SU-DHL-6 (cell line): Measurements from ENCODE around the gene OSBPL5.

Source experiments
- H2AFZ ChIP-seq: fragments of 200-600 bp; sonication (generic); 2 replicates; pipeline ENCODE4 v1.6.1; 2014; ENCODE audit warnings: low read depth, mild to moderate bottlenecking, moderate library complexity, mixed read lengths, antibody characterized with exemption, low read length; ENCODE audit not compliant: severe bottlenecking
- H3F3A ChIP-seq: fragments of 200-600 bp; shearing (Covaris generic); 2 replicates; pipeline ENCODE4 v1.6.0; 2016; ENCODE audit warnings: antibody characterized with exemption, mild to moderate bottlenecking; ENCODE audit not compliant: insufficient read depth
- H3K27ac ChIP-seq: fragments of 200-600 bp; sonication (generic); 2 replicates; pipeline ENCODE4 v1.5.1; 2016; ENCODE audit warnings: low read depth, mild to moderate bottlenecking, low read length, moderate library complexity, mixed read lengths
- H3K27me3 ChIP-seq: fragments of 200-600 bp; sonication (generic), shearing (Covaris generic); 2 replicates; pipeline ENCODE4 v1.6.0; 2014; ENCODE audit warnings: mild to moderate bottlenecking, low read length
- H3K36me3 ChIP-seq: fragments of 200-600 bp; sonication (generic); 2 replicates; pipeline ENCODE4 v1.6.1; 2014; ENCODE audit warnings: mild to moderate bottlenecking, low read length, mixed read lengths
- H3K4me2 ChIP-seq: fragments of 300-600, 200-600 bp; shearing (Covaris generic), sonication (generic); 2 replicates; pipeline ENCODE4 v1.6.0; 2014; ENCODE audit warnings: low read length, low read depth, mild to moderate bottlenecking; ENCODE audit not compliant: poor library complexity, severe bottlenecking
- H3K4me3 ChIP-seq: fragments of 200-600 bp; sonication (generic); 2 replicates; pipeline ENCODE4 v1.5.1; 2014; ENCODE audit warnings: antibody characterized with exemption, low read length, mild to moderate bottlenecking, mixed read lengths; ENCODE audit not compliant: insufficient read depth, poor library complexity, severe bottlenecking
- H3K79me2 ChIP-seq: fragments of 200-600 bp; sonication (generic); 2 replicates; pipeline ENCODE4 v1.6.1; 2014; ENCODE audit warnings: mild to moderate bottlenecking, low read length, moderate library complexity; ENCODE audit not compliant: insufficient read depth
- H3K9ac ChIP-seq: fragments of 200-600 bp; sonication (generic); 2 replicates; pipeline ENCODE4 v1.7.0; 2014; ENCODE audit warnings: mild to moderate bottlenecking, low read length
- H3K9me2 ChIP-seq: fragments of 200-600 bp; sonication (generic); replicated peaks from 2 replicates; pipeline ENCODE4 v1.6.1; 2014; ENCODE audit warnings: low read length; ENCODE audit not compliant: insufficient read depth
- H3K9me3 ChIP-seq: fragments of 200-600 bp; sonication (generic); 2 replicates; pipeline ENCODE4 v1.6.1; 2014; ENCODE audit warnings: low read length, mixed read lengths; ENCODE audit not compliant: insufficient read depth
- H4K20me1 ChIP-seq: fragments of 200-600 bp; sonication (generic); 2 replicates; pipeline ENCODE4 v1.6.1; 2014; ENCODE audit warnings: low read depth, mild to moderate bottlenecking, antibody characterized with exemption, low read length, moderate library complexity, mixed read lengths
- EZH2phosphoT487 ChIP-seq: fragments of 200-600 bp; sonication (generic), shearing (Covaris generic); conservative IDR thresholded peaks from 2 replicates; pipeline ENCODE4 v1.6.1; 2018; ENCODE audit warnings: mild to moderate bottlenecking, antibody characterized with exemption, low read length, moderate library complexity, mixed read lengths
- TF ChIP-seq, protein P1 (sequence below): fragments of 200-600 bp; sonication (generic); IDR thresholded peaks from one replicate; pipeline ENCODE4 v1.5.1; 2017; ENCODE audit warnings: antibody characterized with exemption, mild to moderate bottlenecking, low read length, moderate library complexity; ENCODE audit not compliant: insufficient read depth, poor library complexity, severe bottlenecking

The OSBPL5 gene

DNA sequence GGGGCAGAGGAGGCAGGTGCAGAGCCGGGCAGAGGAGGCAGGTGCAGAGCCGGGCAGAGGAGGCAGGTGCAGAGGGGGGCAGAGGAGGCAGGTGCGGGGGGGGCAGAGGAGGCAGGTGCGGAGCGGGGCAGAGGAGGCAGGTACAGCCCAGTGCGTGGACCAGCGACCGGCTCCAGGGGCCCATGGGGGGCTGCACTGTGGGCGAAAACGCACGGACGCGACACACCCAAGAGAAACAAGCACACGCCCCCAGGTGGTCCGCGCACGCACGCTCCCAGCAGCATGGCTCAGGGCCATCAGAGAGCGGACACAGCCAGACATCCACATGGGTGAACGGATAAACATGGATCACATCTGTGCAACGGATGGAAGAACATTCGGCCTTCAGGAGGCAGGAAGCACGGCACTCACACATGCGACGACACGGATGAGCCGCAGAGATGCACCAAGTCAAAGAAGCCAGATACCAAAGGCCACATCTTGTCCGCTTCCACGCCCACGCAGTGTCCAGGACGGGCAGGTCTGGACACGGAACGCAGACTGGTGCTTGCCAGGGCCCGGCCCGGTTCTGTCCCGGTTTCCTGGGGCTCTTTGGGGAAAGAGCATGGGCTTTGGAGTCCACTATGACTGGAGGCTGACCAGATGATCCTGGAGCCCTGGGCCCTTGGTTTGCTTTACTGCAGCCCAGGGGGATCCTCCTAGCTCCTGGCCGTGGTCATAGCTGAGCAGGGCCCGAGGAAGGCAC is 21.8 kb downstream of the OSBPL5 start:
- no peaks in the 10 kb centered on the region for H4K20me1 ChIP-seq
- H3K9ac ChIP-seq: no peak overlapping the region
- no peaks in the 10 kb centered on the region for H3K27me3 ChIP-seq
- no peak overlapping the region for H3K4me3 ChIP-seq
- H3F3A ChIP-seq: no peaks in the 10 kb centered on the region
- H3K4me2 ChIP-seq: no peak overlapping the region
- no peak overlapping the region for H3K27ac ChIP-seq
- no peak overlapping the region for H2AFZ ChIP-seq
- no peaks in the 10 kb centered on the region for H3K9me2 ChIP-seq
- H3K79me2 ChIP-seq: no peaks in the 10 kb centered on the region
- TF ChIP-seq, protein P1, sequence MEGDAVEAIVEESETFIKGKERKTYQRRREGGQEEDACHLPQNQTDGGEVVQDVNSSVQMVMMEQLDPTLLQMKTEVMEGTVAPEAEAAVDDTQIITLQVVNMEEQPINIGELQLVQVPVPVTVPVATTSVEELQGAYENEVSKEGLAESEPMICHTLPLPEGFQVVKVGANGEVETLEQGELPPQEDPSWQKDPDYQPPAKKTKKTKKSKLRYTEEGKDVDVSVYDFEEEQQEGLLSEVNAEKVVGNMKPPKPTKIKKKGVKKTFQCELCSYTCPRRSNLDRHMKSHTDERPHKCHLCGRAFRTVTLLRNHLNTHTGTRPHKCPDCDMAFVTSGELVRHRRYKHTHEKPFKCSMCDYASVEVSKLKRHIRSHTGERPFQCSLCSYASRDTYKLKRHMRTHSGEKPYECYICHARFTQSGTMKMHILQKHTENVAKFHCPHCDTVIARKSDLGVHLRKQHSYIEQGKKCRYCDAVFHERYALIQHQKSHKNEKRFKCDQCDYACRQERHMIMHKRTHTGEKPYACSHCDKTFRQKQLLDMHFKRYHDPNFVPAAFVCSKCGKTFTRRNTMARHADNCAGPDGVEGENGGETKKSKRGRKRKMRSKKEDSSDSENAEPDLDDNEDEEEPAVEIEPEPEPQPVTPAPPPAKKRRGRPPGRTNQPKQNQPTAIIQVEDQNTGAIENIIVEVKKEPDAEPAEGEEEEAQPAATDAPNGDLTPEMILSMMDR: no peak
- TF ChIP-seq EZH2phosphoT487: no peak
- no peaks in the 10 kb centered on the region for H3K9me3 ChIP-seq
- no peaks in the 10 kb centered on the region for H3K36me3 ChIP-seq

DNA sequence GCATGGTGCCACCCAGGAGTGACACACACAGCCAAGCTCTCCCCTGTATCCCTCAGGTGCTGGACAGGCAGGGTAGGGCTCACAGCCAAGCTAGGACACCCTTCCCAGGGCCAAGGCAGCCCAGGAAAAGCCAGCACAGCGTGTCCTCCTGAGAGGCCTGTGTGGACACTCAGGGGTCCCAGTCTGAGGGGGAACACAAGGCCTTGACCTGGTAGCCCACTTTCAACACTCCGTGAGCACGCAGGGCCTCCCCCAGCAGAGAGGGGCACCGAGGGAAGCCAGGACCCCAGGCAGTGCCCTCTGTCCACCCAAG is 24.9 kb downstream of the OSBPL5 start:
- Histone ChIP-seq H3F3A (no peaks in the 10 kb centered on the region), H3K4me3 (no peak overlapping the region), H3K27ac (no peak overlapping the region), H3K36me3 (no peaks in the 10 kb centered on the region), H3K27me3 (no peaks in the 10 kb centered on the region), H3K9ac (no peak overlapping the region), H4K20me1 (no peaks in the 10 kb centered on the region), H3K4me2 (no peak overlapping the region), H3K79me2 (no peaks in the 10 kb centered on the region), H3K9me3 (no peaks in the 10 kb centered on the region), H3K9me2 (no peaks in the 10 kb centered on the region), H2AFZ (no peak overlapping the region)
- TF ChIP-seq, protein P1: no peak

DNA sequence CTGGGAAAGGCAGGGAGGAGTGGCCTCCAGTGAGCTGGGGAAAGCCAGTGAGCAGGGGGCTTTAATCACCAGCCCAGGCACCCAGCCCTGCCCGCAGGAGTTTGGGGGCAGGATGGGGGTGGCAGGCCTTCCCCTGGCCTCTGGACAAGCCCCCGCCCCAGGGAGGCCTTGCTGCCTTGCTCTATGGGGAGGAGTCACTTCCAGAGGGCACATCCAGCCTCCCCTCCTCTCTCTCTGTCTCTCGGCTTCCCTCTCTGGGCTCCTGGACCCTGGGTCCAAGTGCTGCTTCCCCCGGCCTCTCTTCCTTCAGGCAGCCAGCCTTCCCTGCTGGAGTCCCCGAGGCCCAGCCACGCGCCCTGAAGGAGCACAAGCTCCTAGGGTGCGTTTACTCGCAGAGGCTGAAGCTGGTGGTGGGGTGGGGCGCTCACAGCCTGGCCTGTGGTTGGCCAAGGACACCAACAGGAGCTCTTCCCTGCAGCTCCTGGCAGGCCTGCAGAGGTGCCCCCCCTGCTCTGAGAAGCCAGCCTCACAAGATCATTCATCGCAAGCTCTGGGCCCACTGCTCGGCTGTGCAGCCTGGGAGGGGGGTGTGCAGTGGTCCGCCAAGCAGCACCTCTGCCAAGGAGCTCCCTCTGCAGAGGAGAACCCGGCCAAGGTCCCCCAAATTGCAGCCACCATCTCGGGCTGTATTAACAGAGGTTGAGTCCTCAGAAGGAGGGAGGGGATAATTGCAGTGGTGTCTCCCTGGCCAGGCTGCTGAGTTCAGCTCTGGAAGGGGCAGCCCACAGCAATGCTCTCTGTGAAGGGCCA is 25.4 kb downstream of the OSBPL5 start:
- no peak overlapping the region for H3K27ac ChIP-seq
- H2AFZ ChIP-seq: no peak overlapping the region
- TF ChIP-seq, protein P1: no peak
- TF ChIP-seq EZH2phosphoT487: no peak
- no peaks in the 10 kb centered on the region for H3K79me2 ChIP-seq
- H3F3A ChIP-seq: no peaks in the 10 kb centered on the region
- H3K36me3 ChIP-seq: no peaks in the 10 kb centered on the region
- H4K20me1 ChIP-seq: no peaks in the 10 kb centered on the region
- H3K9ac ChIP-seq: no peak overlapping the region
- H3K4me2 ChIP-seq: no peak overlapping the region
- no peaks in the 10 kb centered on the region for H3K9me3 ChIP-seq
- H3K9me2 ChIP-seq: no peaks in the 10 kb centered on the region
- no peaks in the 10 kb centered on the region for H3K27me3 ChIP-seq
- no peak overlapping the region for H3K4me3 ChIP-seq
